Suprapubic skin (tissue), 4 donors: ENCODE data around the gene C16orf78. TPM values are rescaled to one million over a fixed set of nuclear protein-coding genes. Genes with fewer than 3 reads are reported as not detected.

Experiments used
- DNase-seq, 2 donors: peaks; one replicate each; pipeline ENCODE4 v3.0.0-alpha.2; 2019; ENCODE audit warnings: low spot score in 2 of 2
- H3K27ac ChIP-seq: fragments of 200-600 bp; sonication (generic); one replicate; pipeline ENCODE4 v1.5.1; 2019
- H3K27me3 ChIP-seq: fragments of 200-600 bp; sonication (generic); one replicate; pipeline ENCODE4 v1.5.1; 2019
- H3K36me3 ChIP-seq: fragments of 200-600 bp; sonication (generic); one replicate; pipeline ENCODE4 v1.5.1; 2019
- H3K4me1 ChIP-seq: fragments of 200-600 bp; sonication (generic); one replicate; pipeline ENCODE4 v1.5.1; 2019
- H3K4me3 ChIP-seq: fragments of 200-600 bp; sonication (generic); one replicate; pipeline ENCODE4 v1.5.1; 2019; ENCODE audit warnings: mild to moderate bottlenecking
- H3K9me3 ChIP-seq: fragments of 200-600 bp; sonication (generic); one replicate; pipeline ENCODE4 v1.5.1; 2019
- EP300 ChIP-seq: sonication (generic); formaldehyde crosslinking; IDR thresholded peaks from one replicate; pipeline ENCODE4 v1.6.1; 2017; ENCODE audit warnings: antibody characterized with exemption
- POLR2A ChIP-seq, 2 donors: fragments of 450-650 bp; IDR thresholded peaks; one replicate each; pipeline ENCODE4 v1.6.1; 2017; ENCODE audit warnings: antibody characterized with exemption in 2 of 2, mild to moderate bottlenecking in 2 of 2, moderate library complexity in 2 of 2
- POLR2AphosphoS5 ChIP-seq, 3 donors: sonication (generic); formaldehyde crosslinking; IDR thresholded peaks; one replicate each; pipeline ENCODE4 v1.6.1; 2017; ENCODE audit warnings: antibody characterized with exemption in 3 of 3
- WGBS: methylation state at CpG from one replicate; pipeline ENCODE4 v1.1.5; 2018; 5-methylcytosine and 5-hydroxymethylcytosine counted together
- total RNA-seq, 4 donors: library from RNA; depleted of rRNA; stranded (reverse); fragments of >200 nt; gene quantifications; one replicate each; pipeline ENCODE4 v1.1.0, GENCODE V29; 2016
- TF ChIP-seq, protein P1 (sequence below), 2 donors: fragments of 200-600 bp in 1 of 2; fragments of 450-650 bp in 1 of 2; sonication (generic) in 1 of 2; IDR thresholded peaks; one replicate each; pipeline ENCODE4 v1.5.1; 2016 to 2019; ENCODE audit warnings: antibody characterized with exemption in 2 of 2, mild to moderate bottlenecking in 1 of 2, moderate library complexity in 1 of 2

The C16orf78 gene
- total RNA-seq, 4 donors from 2014 or later = not detected

- Histone ChIP-seq H3K4me1 (no peaks in the 10 kb centered on the region), H3K27me3 (peaks cover 4% of the 10 kb centered on the region), H3K4me3 (no peak overlapping the region), H3K27ac (no peak overlapping the region), H3K36me3 (no peaks in the 10 kb centered on the region), H3K9me3 (no peaks in the 10 kb centered on the region)
- 89% methylated on average over 9 of the region's 9 CpGs for WGBS
- peak in 1 of 2 donors; percentile 39 for DNase-seq
- TF ChIP-seq EP300 (no peak), POLR2AphosphoS5 (IDR thresholded peaks at IDR 0.05) (no peak), POLR2A (IDR thresholded peaks at IDR 0.05) (no peak)
- TF ChIP-seq, protein P1, sequence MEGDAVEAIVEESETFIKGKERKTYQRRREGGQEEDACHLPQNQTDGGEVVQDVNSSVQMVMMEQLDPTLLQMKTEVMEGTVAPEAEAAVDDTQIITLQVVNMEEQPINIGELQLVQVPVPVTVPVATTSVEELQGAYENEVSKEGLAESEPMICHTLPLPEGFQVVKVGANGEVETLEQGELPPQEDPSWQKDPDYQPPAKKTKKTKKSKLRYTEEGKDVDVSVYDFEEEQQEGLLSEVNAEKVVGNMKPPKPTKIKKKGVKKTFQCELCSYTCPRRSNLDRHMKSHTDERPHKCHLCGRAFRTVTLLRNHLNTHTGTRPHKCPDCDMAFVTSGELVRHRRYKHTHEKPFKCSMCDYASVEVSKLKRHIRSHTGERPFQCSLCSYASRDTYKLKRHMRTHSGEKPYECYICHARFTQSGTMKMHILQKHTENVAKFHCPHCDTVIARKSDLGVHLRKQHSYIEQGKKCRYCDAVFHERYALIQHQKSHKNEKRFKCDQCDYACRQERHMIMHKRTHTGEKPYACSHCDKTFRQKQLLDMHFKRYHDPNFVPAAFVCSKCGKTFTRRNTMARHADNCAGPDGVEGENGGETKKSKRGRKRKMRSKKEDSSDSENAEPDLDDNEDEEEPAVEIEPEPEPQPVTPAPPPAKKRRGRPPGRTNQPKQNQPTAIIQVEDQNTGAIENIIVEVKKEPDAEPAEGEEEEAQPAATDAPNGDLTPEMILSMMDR (IDR thresholded peaks at IDR 0.05) = no peak
Measured at GRCh38 chr16:49431040-49431439, 57.4 kb downstream of the C16orf78 start.

GRCh38 chr16:49431591-49432290 lies 58.1 kb downstream of the C16orf78 start:
- 67% methylated on average over 10 of the region's 11 CpGs for WGBS

DNA sequence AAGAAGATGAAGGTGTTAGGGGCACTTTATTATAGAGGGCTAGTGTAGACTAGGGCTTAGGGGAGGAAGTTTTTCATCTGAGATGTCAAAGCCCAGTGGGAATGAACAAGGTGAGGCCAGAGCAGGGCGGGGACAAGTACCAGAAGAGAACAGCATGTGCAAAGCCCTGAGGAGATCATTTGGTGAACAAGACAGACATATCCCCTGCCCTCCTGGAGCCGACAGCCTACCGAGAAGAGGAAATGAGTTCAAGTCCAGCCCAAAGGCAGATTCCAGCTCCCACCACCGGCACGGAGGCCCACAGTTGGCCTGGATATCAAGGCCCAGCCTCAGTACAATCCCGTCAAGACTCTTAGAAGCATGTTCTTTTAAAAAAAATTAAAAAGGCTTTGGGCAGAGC lies 61.1 kb downstream of the C16orf78 start:
- Histone ChIP-seq H3K27me3 (peaks cover 4% of the 10 kb centered on the region), H3K4me3 (no peak overlapping the region), H3K27ac (no peak overlapping the region), H3K36me3 (no peaks in the 10 kb centered on the region), H3K9me3 (no peaks in the 10 kb centered on the region), H3K4me1 (no peaks in the 10 kb centered on the region)
- no peak for DNase-seq
- TF ChIP-seq, protein P1 (IDR thresholded peaks at IDR 0.05) = no peak
- 92% methylated on average over 6 of the region's 6 CpGs for WGBS

More at GRCh38 chr16:49431591-49432290, 58.1 kb downstream of the C16orf78 start:
- H3K36me3 ChIP-seq = no peaks in the 10 kb centered on the region
- H3K4me1 ChIP-seq = no peaks in the 10 kb centered on the region
- peaks cover 4% of the 10 kb centered on the region for H3K27me3 ChIP-seq
- no peak overlapping the region for H3K27ac ChIP-seq
- TF ChIP-seq POLR2A (IDR thresholded peaks at IDR 0.05) (no peak), POLR2AphosphoS5 (IDR thresholded peaks at IDR 0.05) (no peak), EP300 (no peak)
- TF ChIP-seq, protein P1 (IDR thresholded peaks at IDR 0.05) = no peak
- no peak overlapping the region for H3K4me3 ChIP-seq
- DNase-seq = peak in 1 of 2 donors; percentile 14
- no peaks in the 10 kb centered on the region for H3K9me3 ChIP-seq

DNA sequence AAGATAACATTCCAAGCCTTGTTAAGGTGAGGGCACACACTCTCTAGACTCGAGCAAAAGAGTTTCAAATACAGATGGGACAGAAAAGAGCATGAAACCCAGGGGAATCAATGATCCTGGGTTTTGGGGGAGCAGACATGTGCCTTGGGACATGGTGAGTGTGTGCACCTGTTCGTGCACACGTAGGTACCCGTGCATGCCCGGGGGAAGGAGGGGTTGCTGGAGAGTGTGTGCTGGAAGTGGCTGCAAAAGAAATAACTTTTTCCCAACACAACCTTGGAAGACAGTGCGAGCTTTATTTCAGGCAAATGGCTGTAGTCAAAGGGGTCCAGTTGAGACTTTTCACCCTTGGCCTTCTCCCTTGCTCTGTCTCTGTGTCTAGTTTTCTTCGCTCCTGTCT lies 62.6 kb downstream of the C16orf78 start:
- H3K4me1 ChIP-seq = peaks cover under 1% of the 10 kb centered on the region
- 69% methylated on average over 7 of the region's 7 CpGs for WGBS
- TF ChIP-seq, protein P1 (IDR thresholded peaks at IDR 0.05) = no peak
- TF ChIP-seq EP300 = no peak
- no peak for TF ChIP-seq POLR2A (IDR thresholded peaks at IDR 0.05)
- no peak for TF ChIP-seq POLR2AphosphoS5 (IDR thresholded peaks at IDR 0.05)
- H3K4me3 ChIP-seq = no peak overlapping the region
- H3K27ac ChIP-seq = no peak overlapping the region
- no peaks in the 10 kb centered on the region for H3K36me3 ChIP-seq
- H3K27me3 ChIP-seq = peaks cover 8% of the 10 kb centered on the region
- DNase-seq = no peak
- no peaks in the 10 kb centered on the region for H3K9me3 ChIP-seq

DNA sequence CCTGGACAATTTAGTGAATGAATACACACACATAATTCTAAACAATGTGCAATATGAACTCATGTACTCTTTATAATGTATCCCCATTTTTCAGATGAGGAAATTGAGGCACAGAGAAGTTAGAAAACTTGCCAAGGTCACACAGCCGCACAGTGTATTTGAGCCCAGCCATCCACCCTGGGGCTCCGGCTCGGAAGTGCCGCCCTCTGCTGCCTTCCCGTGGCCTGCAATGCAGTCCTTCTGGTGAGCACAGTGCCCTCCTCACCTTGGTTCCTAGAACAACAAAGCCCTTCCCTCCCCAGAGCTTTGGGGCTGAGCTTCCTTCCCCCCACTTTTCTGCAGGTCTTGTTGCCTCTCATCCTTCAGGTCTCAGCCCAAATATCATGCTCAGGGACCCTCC lies 63.7 kb downstream of the C16orf78 start:
- H3K27ac ChIP-seq = no peak overlapping the region
- TF ChIP-seq POLR2A (IDR thresholded peaks at IDR 0.05) = no peak
- no peak for TF ChIP-seq POLR2AphosphoS5 (IDR thresholded peaks at IDR 0.05)
- no peak for TF ChIP-seq EP300
- TF ChIP-seq, protein P1 (IDR thresholded peaks at IDR 0.05) = no peak
- DNase-seq = peak in 1 of 2 donors; percentile 11
- H3K9me3 ChIP-seq = no peaks in the 10 kb centered on the region
- H3K36me3 ChIP-seq = no peaks in the 10 kb centered on the region
- WGBS = 81% methylated on average over 5 of the region's 5 CpGs
- peaks cover 8% of the 10 kb centered on the region for H3K27me3 ChIP-seq
- no peak overlapping the region for H3K4me3 ChIP-seq
- H3K4me1 ChIP-seq = peaks cover 9% of the 10 kb centered on the region
